Measurements from ENCODE around the gene HES2.

DNA sequence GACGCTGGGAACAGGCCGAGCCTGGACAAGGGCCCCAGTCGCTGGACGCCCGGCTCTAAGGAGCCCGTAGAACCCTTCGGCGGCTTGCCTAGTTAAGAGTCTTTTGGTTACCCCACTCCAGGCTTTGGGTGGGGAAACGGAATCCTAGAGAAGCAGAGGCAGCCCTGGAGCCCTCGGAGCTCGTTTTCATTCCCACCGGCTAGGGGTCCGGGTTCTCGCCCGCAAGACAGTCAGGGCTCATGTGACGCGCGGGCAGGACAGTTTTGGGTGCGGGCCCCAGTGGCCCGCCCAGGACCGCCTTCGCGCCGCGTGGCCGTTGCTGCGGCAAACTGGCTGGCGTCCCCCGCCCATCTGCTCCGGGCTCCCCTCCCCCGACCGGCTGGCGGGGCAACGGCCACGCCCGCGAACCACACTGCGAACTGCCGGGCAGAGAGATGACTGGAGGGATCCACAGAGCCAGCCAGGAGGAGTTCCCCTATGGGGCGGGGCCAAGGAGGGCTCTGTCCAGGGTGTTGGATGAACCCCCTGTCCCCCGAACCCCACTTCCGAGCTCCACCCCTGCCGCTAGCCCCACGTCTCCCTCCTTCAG, 829 bp upstream of the HES2 start:
- TF ChIP-seq, protein P1, sequence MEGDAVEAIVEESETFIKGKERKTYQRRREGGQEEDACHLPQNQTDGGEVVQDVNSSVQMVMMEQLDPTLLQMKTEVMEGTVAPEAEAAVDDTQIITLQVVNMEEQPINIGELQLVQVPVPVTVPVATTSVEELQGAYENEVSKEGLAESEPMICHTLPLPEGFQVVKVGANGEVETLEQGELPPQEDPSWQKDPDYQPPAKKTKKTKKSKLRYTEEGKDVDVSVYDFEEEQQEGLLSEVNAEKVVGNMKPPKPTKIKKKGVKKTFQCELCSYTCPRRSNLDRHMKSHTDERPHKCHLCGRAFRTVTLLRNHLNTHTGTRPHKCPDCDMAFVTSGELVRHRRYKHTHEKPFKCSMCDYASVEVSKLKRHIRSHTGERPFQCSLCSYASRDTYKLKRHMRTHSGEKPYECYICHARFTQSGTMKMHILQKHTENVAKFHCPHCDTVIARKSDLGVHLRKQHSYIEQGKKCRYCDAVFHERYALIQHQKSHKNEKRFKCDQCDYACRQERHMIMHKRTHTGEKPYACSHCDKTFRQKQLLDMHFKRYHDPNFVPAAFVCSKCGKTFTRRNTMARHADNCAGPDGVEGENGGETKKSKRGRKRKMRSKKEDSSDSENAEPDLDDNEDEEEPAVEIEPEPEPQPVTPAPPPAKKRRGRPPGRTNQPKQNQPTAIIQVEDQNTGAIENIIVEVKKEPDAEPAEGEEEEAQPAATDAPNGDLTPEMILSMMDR (IDR thresholded peaks at IDR 0.05) = no peak
- TF ChIP-seq POLR2A (IDR thresholded peaks at IDR 0.05) = no peak
